NB4 (cell line): ENCODE data around the gene DLK1.

ENCODE experiments used
- POLR2A ChIP-seq: IDR thresholded peaks from 2 replicates; pipeline ENCODE4 v1.6.1; 2011; ENCODE audit warnings: mild to moderate bottlenecking; ENCODE audit not compliant: insufficient read length; ENCODE audit errors: extremely low read depth
- TF ChIP-seq, protein P1 (sequence below): IDR thresholded peaks from one replicate; pipeline ENCODE4 v1.5.1; 2012; ENCODE audit warnings: low read depth, low read length

DNA sequence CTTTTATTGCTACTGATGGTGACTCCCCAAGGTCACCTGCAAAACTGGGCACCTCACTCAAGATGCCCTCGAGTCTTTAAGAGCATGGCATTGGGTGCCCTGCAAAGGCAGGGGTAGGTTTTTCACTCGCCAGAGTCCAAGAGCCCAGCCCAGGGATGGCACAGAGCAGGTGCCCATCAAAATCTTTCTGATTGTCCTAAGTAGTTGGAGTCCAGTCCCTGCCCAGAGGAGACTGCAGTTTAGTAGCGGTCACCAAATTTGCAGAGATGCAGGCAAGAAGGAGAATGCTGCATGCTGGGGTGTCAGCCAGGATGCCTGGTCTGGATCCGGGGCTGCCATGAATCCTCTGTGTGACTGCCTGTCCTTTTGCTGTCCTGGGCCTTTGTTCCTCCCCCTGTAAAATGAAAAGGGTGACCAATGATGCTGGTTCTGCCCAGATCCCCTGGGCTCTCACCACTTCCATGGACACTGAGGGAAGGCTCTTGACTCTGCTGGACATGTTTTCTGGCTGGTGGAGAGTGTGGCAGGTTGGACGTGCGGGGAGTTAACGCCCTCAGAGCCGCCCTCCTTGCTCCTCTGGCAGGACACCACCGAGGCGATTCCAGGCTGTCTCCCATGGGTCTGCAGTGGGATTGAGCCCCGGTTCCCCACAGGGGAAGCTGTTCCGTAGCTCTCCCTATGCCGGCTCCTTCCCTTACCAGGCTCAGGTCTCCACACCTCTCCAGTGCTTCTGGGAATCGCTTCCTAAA, 41.3 kb downstream of the DLK1 start:
- no peak for TF ChIP-seq POLR2A
- TF ChIP-seq, protein P1, sequence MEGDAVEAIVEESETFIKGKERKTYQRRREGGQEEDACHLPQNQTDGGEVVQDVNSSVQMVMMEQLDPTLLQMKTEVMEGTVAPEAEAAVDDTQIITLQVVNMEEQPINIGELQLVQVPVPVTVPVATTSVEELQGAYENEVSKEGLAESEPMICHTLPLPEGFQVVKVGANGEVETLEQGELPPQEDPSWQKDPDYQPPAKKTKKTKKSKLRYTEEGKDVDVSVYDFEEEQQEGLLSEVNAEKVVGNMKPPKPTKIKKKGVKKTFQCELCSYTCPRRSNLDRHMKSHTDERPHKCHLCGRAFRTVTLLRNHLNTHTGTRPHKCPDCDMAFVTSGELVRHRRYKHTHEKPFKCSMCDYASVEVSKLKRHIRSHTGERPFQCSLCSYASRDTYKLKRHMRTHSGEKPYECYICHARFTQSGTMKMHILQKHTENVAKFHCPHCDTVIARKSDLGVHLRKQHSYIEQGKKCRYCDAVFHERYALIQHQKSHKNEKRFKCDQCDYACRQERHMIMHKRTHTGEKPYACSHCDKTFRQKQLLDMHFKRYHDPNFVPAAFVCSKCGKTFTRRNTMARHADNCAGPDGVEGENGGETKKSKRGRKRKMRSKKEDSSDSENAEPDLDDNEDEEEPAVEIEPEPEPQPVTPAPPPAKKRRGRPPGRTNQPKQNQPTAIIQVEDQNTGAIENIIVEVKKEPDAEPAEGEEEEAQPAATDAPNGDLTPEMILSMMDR: no peak
